RWPE2 (cell line): Measurements from ENCODE around the gene FIGN.

ENCODE experiments used
- ATAC-seq: fragments of 200-7000 bp; cut with Tn5 transposase; 3 replicates; pipeline ENCODE4 v1.9.1; 2021; ENCODE audit warnings: low read depth
- DNase-seq: peaks from one replicate; pipeline ENCODE4 v3.0.0-alpha.2; 2020; ENCODE audit warnings: low spot score
- H3K27ac ChIP-seq: fragments of 450-650 bp; 2 replicates; pipeline ENCODE4 v1.5.1; 2017; ENCODE audit warnings: mild to moderate bottlenecking; ENCODE audit not compliant: poor library complexity, severe bottlenecking
- H3K27me3 ChIP-seq: fragments of 250-450 bp; sonication (Bioruptor Pico); 2 replicates; pipeline ENCODE4 v1.5.1; 2021; ENCODE audit warnings: mild to moderate bottlenecking, moderate library complexity; ENCODE audit not compliant: insufficient read depth, poor library complexity, severe bottlenecking
- H3K36me3 ChIP-seq: fragments of 250-450 bp; sonication (Bioruptor Pico); 2 replicates; pipeline ENCODE4 v1.5.1; 2020; ENCODE audit warnings: low read depth, mild to moderate bottlenecking, moderate library complexity
- H3K4me1 ChIP-seq: fragments of 250-450 bp; sonication (Bioruptor Pico); 2 replicates; pipeline ENCODE4 v1.5.1; 2021; ENCODE audit warnings: mild to moderate bottlenecking, moderate library complexity; ENCODE audit not compliant: insufficient read depth, poor library complexity, severe bottlenecking
- H3K4me3 ChIP-seq: fragments of 250-450 bp; sonication (Bioruptor Pico); 2 replicates; pipeline ENCODE4 v1.5.1; 2021; ENCODE audit warnings: mild to moderate bottlenecking, moderate library complexity; ENCODE audit not compliant: severe bottlenecking
- H3K9me3 ChIP-seq: fragments of 250-450 bp; sonication (Bioruptor Pico); 2 replicates; pipeline ENCODE4 v1.5.1; 2021; ENCODE audit warnings: mild to moderate bottlenecking, moderate library complexity; ENCODE audit not compliant: severe bottlenecking
- CTCF ChIP-seq: fragments of 450-650 bp; IDR thresholded peaks from one replicate; pipeline ENCODE4 v1.5.1; 2017; ENCODE audit warnings: mild to moderate bottlenecking, moderate library complexity; ENCODE audit not compliant: poor library complexity, severe bottlenecking

The FIGN gene

GRCh38 chr2:163730556-163730955 lies 5.3 kb downstream of the FIGN start:
- Histone ChIP-seq H3K9me3 (no peaks in the 10 kb centered on the region), H3K36me3 (no peaks in the 10 kb centered on the region), H3K27me3 (no peaks in the 10 kb centered on the region), H3K4me3 (no peak overlapping the region), H3K4me1 (peaks cover 26% of the 10 kb centered on the region), H3K27ac (no peak overlapping the region)
- ATAC-seq = no peak
- TF ChIP-seq CTCF = no peak
- no peak for DNase-seq

- Histone ChIP-seq H3K27me3 (no peaks in the 10 kb centered on the region), H3K9me3 (no peaks in the 10 kb centered on the region), H3K4me3 (no peak overlapping the region), H3K4me1 (peaks cover 26% of the 10 kb centered on the region), H3K27ac (no peak overlapping the region), H3K36me3 (no peaks in the 10 kb centered on the region)
- no peak for TF ChIP-seq CTCF
- ATAC-seq (no peak), DNase-seq (no peak)
Observed at GRCh38 chr2:163729636-163730273, 6.1 kb downstream of the FIGN start.

GRCh38 chr2:163723881-163724280 lies 11.9 kb downstream of the FIGN start:
- H3K9me3 ChIP-seq = no peaks in the 10 kb centered on the region
- H3K4me3 ChIP-seq = no peak overlapping the region
- ATAC-seq (no peak), DNase-seq (no peak)
- peaks cover 6% of the 10 kb centered on the region for H3K4me1 ChIP-seq
- H3K36me3 ChIP-seq = 0 out of 2 replicates have a peak, but pooled peaks cover 3% of the 10 kb centered on the region
- H3K27ac ChIP-seq = no peak overlapping the region
- no peaks in the 10 kb centered on the region for H3K27me3 ChIP-seq
- TF ChIP-seq CTCF = no peak

GRCh38 chr2:163723348-163723747 lies 12.5 kb downstream of the FIGN start:
- Histone ChIP-seq H3K9me3 (no peaks in the 10 kb centered on the region), H3K27ac (no peak overlapping the region), H3K36me3 (0 out of 2 replicates have a peak, but pooled peaks cover 3% of the 10 kb centered on the region), H3K27me3 (no peaks in the 10 kb centered on the region), H3K4me1 (peaks cover 6% of the 10 kb centered on the region), H3K4me3 (no peak overlapping the region)
- DNase-seq (no peak), ATAC-seq (no peak)
- no peak for TF ChIP-seq CTCF

- ATAC-seq = no peak
- no peaks in the 10 kb centered on the region for H3K9me3 ChIP-seq
- no peak overlapping the region for H3K4me3 ChIP-seq
- no peaks in the 10 kb centered on the region for H3K27me3 ChIP-seq
- DNase-seq = no peak
- H3K27ac ChIP-seq = no peak overlapping the region
- H3K4me1 ChIP-seq = peaks cover 5% of the 10 kb centered on the region
- H3K36me3 ChIP-seq = 0 out of 2 replicates have a peak, but pooled peaks cover 3% of the 10 kb centered on the region
- TF ChIP-seq CTCF = no peak
Observed at GRCh38 chr2:163719331-163719730, 16.5 kb downstream of the FIGN start.
